ENCODE measurements around the gene TFB2M.

Gene TFB2M

DNA sequence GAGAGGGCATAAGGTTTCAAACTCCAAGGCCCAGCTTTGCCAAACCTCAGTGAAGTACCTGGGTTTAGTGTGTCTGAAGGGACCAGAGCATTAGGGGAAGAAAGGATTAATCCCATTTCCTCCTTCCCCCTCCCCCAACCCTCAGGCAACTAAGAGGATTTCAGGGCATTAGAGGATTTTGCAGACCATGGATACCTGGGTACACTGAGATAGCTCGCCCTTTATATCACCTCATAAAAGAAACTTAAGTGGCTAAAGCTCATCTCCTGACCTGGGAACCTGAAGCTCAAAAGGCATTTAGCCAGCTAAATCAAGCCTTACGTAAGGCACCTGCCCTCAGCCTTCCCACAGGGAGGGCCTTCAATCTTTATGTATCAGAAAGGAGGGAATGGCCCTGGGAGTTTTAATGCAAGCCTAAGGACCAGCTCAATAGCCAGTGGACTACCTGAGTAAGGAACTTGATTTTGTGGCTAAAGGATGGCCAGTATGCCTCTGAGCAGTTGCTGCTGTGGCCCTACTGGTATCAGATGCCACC is 32.6 kb downstream of the TFB2M start:
- Mint-ChIP-seq H3K9me3 (no peaks in the 10 kb centered on the region), H3K27me3 (peaks cover 19% of the 10 kb centered on the region), H3K4me1 (no peaks in the 10 kb centered on the region), H3K27ac (ENCODE audit: low read depth) (no peak overlapping the region), H3K36me3 (ENCODE audit: insufficient read depth) (no peaks in the 10 kb centered on the region), H3K4me3 (no peak overlapping the region)
- DNase-seq (ENCODE audit: low spot score in 2 of 2), result no peak
- ATAC-seq (replicated peaks; ENCODE audit: extremely low read depth, poor library complexity, severe bottlenecking), result no peak

DNA sequence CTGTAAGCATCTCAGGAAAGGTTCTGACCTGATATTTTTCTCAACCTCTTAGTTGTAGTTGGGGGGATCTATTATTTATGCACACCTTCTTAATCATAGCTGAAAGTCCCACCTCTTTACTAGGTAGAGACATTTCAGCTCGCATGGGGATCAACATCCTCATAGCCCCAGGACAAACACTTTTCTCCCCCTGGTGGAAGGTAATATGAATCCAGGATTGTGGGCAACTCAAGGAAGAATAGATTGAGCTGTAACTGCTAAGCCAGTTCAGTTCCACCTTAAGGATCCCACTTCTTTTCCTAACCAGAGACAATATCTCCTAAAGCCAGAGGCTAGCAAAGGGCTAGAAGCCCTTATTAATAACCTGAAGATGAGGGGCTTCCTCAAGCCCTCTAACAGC is 33.5 kb downstream of the TFB2M start:
- no peak for ATAC-seq (replicated peaks; ENCODE audit: extremely low read depth, poor library complexity, severe bottlenecking)
- Mint-ChIP-seq H3K4me3 (no peak overlapping the region), H3K36me3 (ENCODE audit: insufficient read depth) (no peaks in the 10 kb centered on the region), H3K27ac (ENCODE audit: low read depth) (no peak overlapping the region), H3K9me3 (no peaks in the 10 kb centered on the region), H3K27me3 (peaks cover 19% of the 10 kb centered on the region), H3K4me1 (peaks cover 8% of the 10 kb centered on the region)
- no peak for DNase-seq (ENCODE audit: low spot score in 2 of 2)

DNA sequence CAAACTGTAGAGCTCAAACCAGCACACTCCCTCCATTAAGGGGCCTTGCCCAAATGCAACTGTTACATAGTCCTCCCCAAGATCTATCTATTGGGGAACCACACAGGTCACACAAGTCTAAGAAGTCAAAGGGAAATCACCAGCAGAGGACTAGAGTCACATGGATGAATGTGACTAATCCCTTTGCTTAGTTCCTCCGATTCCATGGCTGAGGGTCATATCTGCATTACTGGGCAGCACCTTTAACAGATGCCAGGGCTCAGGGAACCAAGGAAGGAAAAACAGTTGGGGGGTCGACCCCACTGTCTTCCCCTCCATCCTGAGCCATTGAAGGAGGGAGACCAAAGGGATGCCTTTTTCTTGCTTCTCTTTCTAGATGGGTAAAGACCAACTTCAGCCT is 35.6 kb downstream of the TFB2M start:
- peaks cover 19% of the 10 kb centered on the region for H3K27me3 Mint-ChIP-seq
- H3K36me3 Mint-ChIP-seq (ENCODE audit: insufficient read depth), result no peaks in the 10 kb centered on the region
- H3K9me3 Mint-ChIP-seq, result no peaks in the 10 kb centered on the region
- no peak overlapping the region for H3K4me3 Mint-ChIP-seq
- no peak for ATAC-seq (replicated peaks; ENCODE audit: extremely low read depth, poor library complexity, severe bottlenecking)
- peaks cover 14% of the 10 kb centered on the region for H3K4me1 Mint-ChIP-seq
- DNase-seq (ENCODE audit: low spot score in 2 of 2), result no peak
- H3K27ac Mint-ChIP-seq (ENCODE audit: low read depth), result no peak overlapping the region

DNA sequence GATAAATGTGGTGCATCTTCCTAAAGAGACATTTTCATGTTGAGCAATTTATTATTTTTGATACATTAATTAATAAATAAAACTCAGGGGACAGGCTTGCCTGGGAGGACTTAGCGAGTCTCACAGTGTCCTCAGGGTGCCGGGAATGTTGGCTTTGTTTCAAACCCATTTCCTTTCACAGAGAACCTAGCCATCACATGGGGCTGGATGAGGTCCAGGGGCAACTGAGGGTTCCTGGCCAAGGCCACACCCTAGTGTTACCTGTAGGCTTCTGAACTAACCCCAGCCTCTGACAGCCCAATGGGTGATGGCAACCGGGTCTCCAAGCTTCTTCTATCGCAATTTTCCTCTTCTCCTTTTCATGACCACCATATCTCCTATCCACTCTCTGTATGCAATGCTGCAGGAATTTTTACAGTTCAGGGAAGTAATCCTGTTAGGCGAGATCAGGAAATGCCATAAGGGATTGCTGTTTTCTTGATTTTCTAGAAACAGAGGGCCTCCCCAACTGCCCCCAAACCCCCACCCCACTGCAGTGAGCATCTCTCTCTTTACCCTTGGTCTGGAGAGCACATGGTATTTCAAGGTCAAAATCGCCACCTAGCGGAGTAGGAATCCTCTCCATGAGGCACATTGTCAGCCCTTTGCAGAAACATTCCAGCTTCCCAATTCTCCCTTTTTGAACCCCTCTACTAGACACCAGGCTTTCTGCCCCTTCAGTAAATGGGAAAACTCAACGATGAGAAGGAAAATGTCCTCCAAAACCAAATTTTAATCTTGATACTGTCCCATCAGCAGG is 36.9 kb downstream of the TFB2M start:
- Mint-ChIP-seq H3K4me3 (no peak overlapping the region), H3K27me3 (peaks cover 19% of the 10 kb centered on the region), H3K4me1 (peaks cover 14% of the 10 kb centered on the region), H3K27ac (ENCODE audit: low read depth) (no peak overlapping the region), H3K36me3 (ENCODE audit: insufficient read depth) (no peaks in the 10 kb centered on the region), H3K9me3 (no peaks in the 10 kb centered on the region)
- ATAC-seq (replicated peaks; ENCODE audit: extremely low read depth, poor library complexity, severe bottlenecking) (no peak), DNase-seq (ENCODE audit: low spot score in 2 of 2) (no peak)

DNA sequence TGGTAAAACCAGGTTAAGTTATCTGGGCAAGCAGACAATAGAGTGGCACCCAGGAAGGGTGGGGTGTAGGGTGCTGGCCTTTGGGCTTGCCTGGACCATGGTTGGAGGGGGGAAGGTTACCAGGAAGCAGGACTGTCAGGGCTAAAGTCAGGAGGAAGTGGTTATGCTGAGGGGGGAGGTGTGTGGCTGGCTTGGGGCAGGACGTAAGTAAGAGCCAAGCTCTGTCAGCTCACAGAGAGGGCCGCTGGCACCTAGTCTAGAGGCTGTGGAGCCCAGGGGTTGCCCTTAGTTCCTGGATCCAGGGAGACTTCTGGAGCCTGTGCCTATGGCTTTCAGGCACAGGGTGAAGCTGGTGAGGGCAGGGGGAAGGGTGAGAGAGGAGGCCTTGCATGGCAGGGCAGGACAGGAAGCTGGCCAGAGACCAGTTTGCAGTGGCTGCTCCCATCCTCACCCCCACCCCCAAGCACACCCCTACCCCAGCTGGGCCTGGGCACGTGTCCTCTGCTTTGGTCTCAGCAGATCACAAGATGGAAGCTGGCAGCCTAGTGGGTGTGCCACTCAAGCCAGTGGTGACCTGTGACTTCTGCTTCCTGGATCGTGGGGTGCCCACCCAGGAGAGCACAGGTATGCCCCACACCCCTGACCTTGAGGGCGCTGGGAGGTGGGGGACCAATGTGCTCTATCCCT is 38.5 kb downstream of the TFB2M start:
- Mint-ChIP-seq H3K36me3 (ENCODE audit: insufficient read depth) (no peaks in the 10 kb centered on the region), H3K4me3 (no peak overlapping the region), H3K4me1 (peaks cover 14% of the 10 kb centered on the region), H3K27me3 (peaks cover 16% of the 10 kb centered on the region), H3K9me3 (no peaks in the 10 kb centered on the region), H3K27ac (ENCODE audit: low read depth) (peak overlapping the region; percentile 89)
- DNase-seq (ENCODE audit: low spot score in 2 of 2), result no peak
- ATAC-seq (replicated peaks; ENCODE audit: extremely low read depth, poor library complexity, severe bottlenecking), result peak; percentile 24

DNA sequence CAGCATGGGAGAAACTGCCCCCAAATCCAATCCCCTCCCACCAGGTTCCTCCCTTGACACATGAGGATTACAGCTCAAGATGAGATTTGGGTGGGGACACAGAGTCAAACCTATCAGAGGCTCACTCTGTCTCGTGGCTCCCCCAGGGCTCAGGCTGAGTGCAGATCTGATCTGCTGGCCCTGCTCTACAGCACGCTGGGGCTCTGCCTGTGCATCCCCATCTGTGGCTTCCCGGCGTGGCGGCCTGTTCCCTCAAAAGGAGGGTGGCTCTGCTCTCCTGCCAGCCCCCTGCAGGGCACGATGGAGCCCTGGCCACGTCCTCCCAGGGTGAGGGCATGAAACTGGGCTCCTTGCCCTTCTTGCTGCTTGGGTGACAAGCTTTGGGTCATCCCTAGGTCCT is 39.1 kb downstream of the TFB2M start:
- no peak for ATAC-seq (replicated peaks; ENCODE audit: extremely low read depth, poor library complexity, severe bottlenecking)
- Mint-ChIP-seq H3K36me3 (ENCODE audit: insufficient read depth) (no peaks in the 10 kb centered on the region), H3K4me1 (peaks cover 14% of the 10 kb centered on the region)

DNA sequence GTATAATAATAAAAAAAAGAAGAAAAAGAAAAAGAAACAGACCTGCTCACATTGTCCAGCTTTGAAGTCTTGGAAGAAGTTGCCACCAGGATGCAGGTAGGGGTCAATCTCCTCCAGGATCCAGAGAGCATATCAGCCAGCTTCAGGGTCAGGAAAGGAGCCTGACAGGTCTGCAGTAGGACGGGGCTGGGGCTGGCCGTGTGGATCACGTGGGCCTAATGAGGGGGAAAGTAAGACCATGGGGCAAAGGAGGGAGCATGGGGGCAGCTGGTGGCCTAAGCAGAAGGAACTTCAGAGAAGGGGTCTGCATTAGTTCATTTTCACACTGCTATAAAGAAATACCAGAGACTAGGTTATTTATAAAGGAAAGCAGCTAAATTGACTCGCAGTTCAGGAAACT is 39.7 kb downstream of the TFB2M start:
- Mint-ChIP-seq H3K9me3 (no peaks in the 10 kb centered on the region), H3K4me1 (peaks cover 14% of the 10 kb centered on the region), H3K36me3 (ENCODE audit: insufficient read depth) (no peaks in the 10 kb centered on the region), H3K27me3 (peaks cover 5% of the 10 kb centered on the region), H3K27ac (ENCODE audit: low read depth) (no peak overlapping the region), H3K4me3 (no peak overlapping the region)
- no peak for DNase-seq (ENCODE audit: low spot score in 2 of 2)
- no peak for ATAC-seq (replicated peaks; ENCODE audit: extremely low read depth, poor library complexity, severe bottlenecking)

More for the DNA sequence above, 39.1 kb downstream of the TFB2M start:
- Mint-ChIP-seq H3K27me3 (peaks cover 10% of the 10 kb centered on the region), H3K27ac (ENCODE audit: low read depth) (peak overlapping the region; percentile 89), H3K4me3 (no peak overlapping the region), H3K9me3 (no peaks in the 10 kb centered on the region)
- no peak for DNase-seq (ENCODE audit: low spot score in 2 of 2)

DNA sequence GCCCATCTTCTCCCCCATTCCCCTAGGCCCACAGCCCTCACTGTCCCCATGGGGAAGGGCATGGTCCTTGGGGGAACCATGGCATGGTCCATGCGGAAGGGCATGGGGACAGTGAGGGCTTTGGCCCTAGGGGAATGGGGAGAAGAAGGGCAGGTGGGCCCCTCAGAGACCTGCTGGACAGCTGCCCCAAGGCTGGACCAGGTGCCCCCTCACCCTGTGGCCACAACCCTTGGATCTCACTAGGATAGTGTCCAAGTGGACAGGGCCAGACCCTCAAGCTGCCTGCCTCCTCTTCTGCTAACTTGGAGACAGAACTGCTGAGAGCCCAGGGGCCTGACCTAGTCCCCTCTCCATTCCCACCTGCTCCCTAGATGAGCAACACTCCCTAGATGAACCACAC is 46.5 kb downstream of the TFB2M start:
- no peak overlapping the region for H3K4me3 Mint-ChIP-seq
- DNase-seq (ENCODE audit: low spot score in 2 of 2) (no peak), ATAC-seq (replicated peaks; ENCODE audit: extremely low read depth, poor library complexity, severe bottlenecking) (no peak)
- H3K27ac Mint-ChIP-seq (ENCODE audit: low read depth), result no peak overlapping the region
- H3K27me3 Mint-ChIP-seq, result no peaks in the 10 kb centered on the region
- no peaks in the 10 kb centered on the region for H3K36me3 Mint-ChIP-seq (ENCODE audit: insufficient read depth)
- no peaks in the 10 kb centered on the region for H3K9me3 Mint-ChIP-seq
- H3K4me1 Mint-ChIP-seq, result no peaks in the 10 kb centered on the region

DNA sequence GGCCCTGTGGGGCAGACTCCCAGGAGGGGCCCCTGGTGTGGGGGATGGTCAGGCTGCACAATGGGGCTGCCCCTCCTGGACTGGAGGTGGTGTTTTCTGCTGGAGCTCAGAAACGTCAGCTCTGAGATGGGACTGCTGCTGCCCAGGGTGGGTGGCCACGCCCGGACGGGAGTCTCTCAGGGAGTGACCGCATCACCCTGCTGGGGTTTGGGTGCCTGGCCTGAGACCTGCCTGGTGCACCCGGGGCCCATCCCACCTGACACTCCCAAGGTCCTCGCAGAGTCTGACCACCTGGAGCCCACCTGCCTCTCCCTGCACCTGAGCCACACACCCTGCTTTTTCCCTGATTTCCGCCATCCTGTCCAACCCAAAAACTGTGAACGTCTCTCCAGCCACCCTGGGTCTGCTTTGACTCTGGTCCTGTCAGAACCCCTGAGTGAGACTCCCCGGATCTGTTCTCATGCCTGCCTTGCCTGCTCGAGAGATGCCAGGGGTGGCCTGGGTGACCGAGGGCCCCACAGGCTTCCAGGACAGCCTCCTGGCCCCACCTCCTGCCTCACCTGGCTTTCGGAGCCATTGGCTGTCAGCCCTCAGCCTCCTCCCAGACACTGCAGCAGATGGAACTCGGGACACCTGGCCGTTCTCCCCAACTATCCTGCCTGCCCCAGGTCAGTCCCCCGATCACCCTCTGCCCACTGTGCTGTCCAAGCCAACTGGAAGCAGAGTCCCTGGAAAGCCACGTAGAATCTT is 47.4 kb downstream of the TFB2M start:
- no peaks in the 10 kb centered on the region for H3K4me1 Mint-ChIP-seq
- no peak overlapping the region for H3K27ac Mint-ChIP-seq (ENCODE audit: low read depth)
- no peak for DNase-seq (ENCODE audit: low spot score in 2 of 2)
- H3K9me3 Mint-ChIP-seq, result no peaks in the 10 kb centered on the region
- no peaks in the 10 kb centered on the region for H3K36me3 Mint-ChIP-seq (ENCODE audit: insufficient read depth)
- H3K27me3 Mint-ChIP-seq, result no peaks in the 10 kb centered on the region
- no peak overlapping the region for H3K4me3 Mint-ChIP-seq
- ATAC-seq (replicated peaks; ENCODE audit: extremely low read depth, poor library complexity, severe bottlenecking), result no peak

DNA sequence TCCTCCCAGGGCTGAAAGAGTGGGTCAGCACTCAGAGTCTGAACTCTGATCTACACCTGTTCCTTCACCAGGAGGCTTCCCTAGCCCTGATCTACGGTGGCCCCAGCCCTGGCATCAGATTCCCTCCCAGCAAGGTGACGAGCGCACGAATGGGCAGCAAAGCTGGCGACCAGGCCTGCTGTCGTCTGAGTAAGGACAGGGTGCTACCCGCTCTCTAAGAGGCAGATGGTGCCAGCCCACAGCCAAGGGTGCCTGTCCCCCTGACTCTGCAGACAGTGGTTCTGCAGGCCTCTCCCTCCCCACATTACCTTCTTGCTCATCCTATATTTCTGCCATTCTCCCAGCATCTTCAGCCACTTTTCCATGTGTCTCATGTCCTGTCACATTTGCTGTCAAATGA is 48.7 kb downstream of the TFB2M start:
- H3K27ac Mint-ChIP-seq (ENCODE audit: low read depth), result no peak overlapping the region
- DNase-seq (ENCODE audit: low spot score in 2 of 2), result no peak
- no peak overlapping the region for H3K4me3 Mint-ChIP-seq
- no peaks in the 10 kb centered on the region for H3K27me3 Mint-ChIP-seq
- no peaks in the 10 kb centered on the region for H3K4me1 Mint-ChIP-seq
- no peaks in the 10 kb centered on the region for H3K9me3 Mint-ChIP-seq
- ATAC-seq (replicated peaks; ENCODE audit: extremely low read depth, poor library complexity, severe bottlenecking), result no peak
- no peaks in the 10 kb centered on the region for H3K36me3 Mint-ChIP-seq (ENCODE audit: insufficient read depth)

DNA sequence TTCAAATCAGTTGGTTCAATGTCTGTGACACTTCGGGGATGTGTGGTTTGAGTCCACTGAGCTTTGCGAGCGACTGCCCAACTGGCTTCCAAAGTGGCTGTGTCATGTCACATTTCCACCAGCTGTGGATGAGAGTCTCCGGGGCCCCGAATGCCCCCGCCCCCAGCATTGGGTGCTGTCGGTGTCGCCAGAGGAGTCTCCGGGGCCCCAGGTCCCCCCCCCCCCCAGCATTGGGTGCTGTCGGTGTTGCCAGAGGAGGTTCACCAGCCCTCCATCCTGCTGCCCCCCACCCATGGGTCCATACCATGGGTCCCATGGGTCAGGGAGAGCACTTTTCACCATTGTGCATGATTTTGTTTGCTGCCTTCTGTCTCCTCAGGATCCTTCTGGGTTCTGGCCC is 49.9 kb downstream of the TFB2M start:
- Mint-ChIP-seq H3K36me3 (ENCODE audit: insufficient read depth) (no peaks in the 10 kb centered on the region), H3K27ac (ENCODE audit: low read depth) (no peak overlapping the region)

DNA sequence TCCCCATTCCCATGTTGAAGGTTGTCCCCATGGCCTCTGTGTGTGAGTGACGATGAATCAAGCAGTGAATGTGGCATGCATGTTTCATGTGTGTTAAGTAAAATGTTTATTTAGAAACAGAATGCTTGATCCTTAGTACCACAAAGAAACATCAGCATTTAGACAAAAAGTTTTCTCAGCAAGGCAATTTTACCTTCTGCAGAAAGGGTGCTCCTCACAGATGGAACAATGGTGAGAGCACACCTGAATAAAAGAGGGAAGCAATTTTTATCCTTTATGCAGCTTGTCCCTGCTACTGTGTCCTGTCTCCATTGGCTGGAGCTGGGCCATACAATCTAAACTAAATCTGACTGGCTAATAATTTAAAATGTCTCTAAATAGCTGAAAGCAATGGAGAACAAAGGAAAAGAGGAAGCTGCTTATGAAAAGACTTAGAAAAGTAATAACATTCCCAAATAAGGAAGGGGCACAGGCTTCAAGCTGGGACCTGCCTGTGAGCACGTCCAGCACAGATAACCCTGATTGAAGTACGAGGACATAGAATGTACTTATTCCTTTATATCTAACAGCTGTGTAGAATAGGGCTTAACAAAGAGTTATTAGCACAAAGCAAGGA is 50.6 kb downstream of the TFB2M start:
- DNase-seq (ENCODE audit: low spot score in 2 of 2) (no peak), ATAC-seq (replicated peaks; ENCODE audit: extremely low read depth, poor library complexity, severe bottlenecking) (no peak)
- Mint-ChIP-seq H3K36me3 (ENCODE audit: insufficient read depth) (no peaks in the 10 kb centered on the region), H3K4me3 (no peak overlapping the region), H3K27me3 (no peaks in the 10 kb centered on the region), H3K9me3 (no peaks in the 10 kb centered on the region), H3K4me1 (no peaks in the 10 kb centered on the region), H3K27ac (ENCODE audit: low read depth) (no peak overlapping the region)

More for the DNA sequence above, 49.9 kb downstream of the TFB2M start:
- no peak for ATAC-seq (replicated peaks; ENCODE audit: extremely low read depth, poor library complexity, severe bottlenecking)
- no peak for DNase-seq (ENCODE audit: low spot score in 2 of 2)
- Mint-ChIP-seq H3K4me1 (no peaks in the 10 kb centered on the region), H3K27me3 (no peaks in the 10 kb centered on the region), H3K9me3 (no peaks in the 10 kb centered on the region), H3K4me3 (no peak overlapping the region)
